B cell (primary cell): ENCODE data around the gene IQCF6.

ENCODE experiments used
- CTCF ChIP-seq: fragments of 200-600 bp; IDR thresholded peaks from one replicate; pipeline ENCODE4 v1.8.0; 2022; ENCODE audit warnings: antibody characterized with exemption, mild to moderate bottlenecking
- EZH2 ChIP-seq: IDR thresholded peaks from 2 replicates; pipeline ENCODE4 v1.6.1; 2012; ENCODE audit warnings: borderline replicate concordance, low read depth, mild to moderate bottlenecking, moderate library complexity, low read length; ENCODE audit not compliant: insufficient read depth, poor library complexity, severe bottlenecking

GRCh38 chr3:51759203-51759602, 19.8 kb downstream of the IQCF6 start:
- TF ChIP-seq CTCF (no peak), EZH2 (no peak)
